ENCODE results near the gene JMJD8. TPM values are rescaled to one million over a fixed set of nuclear protein-coding genes. Genes with fewer than 3 reads are reported as not detected.

Gene JMJD8
- total and polyA plus RNA-seq, 9 of the 15 experiments (the other 6 are each of a cell fraction or from before 2014, with no cell fraction given) = 1.2 to 50.6 (median 29.3) TPM

- no peak for TF ChIP-seq MITF (IDR thresholded peaks at IDR 0.05)
- TF ChIP-seq E2F4 (CRISPR knock-in tag; IDR thresholded peaks at IDR 0.05; ENCODE audit: low read depth) = 0 out of 2 replicates have a peak, but pooled peaks have one; percentile 25
- no peak for TF ChIP-seq DACH1 (IDR thresholded peaks at IDR 0.05; ENCODE audit: partially characterized antibody)
- TF ChIP-seq ZNF134 (CRISPR knock-in tag; conservative IDR thresholded peaks at IDR 0.05) = no peak
- TF ChIP-seq SMAD1 (IDR thresholded peaks at IDR 0.05; ENCODE audit: low read depth, low read length, partially characterized antibody) = no peak
- no peak for TF ChIP-seq JUNB (CRISPR knock-in tag; conservative IDR thresholded peaks at IDR 0.05)
- TF ChIP-seq BRF1 (IDR thresholded peaks at IDR 0.05; ENCODE audit: borderline replicate concordance, extremely low read depth, insufficient read length) = no peak
- no peak for TF ChIP-seq SMAD3 (CRISPR knock-in tag; conservative IDR thresholded peaks at IDR 0.05)
- no peak for TF ChIP-seq PTBP1 (IDR thresholded peaks at IDR 0.05; ENCODE audit: low read depth, low read length)
- no peak for TF ChIP-seq ZNF696 (CRISPR knock-in tag; conservative IDR thresholded peaks at IDR 0.05)
- no peak for TF ChIP-seq RBM17 (IDR thresholded peaks at IDR 0.05; ENCODE audit: borderline replicate concordance, low read depth, low read length)
- TF ChIP-seq ZBTB43 (CRISPR knock-in tag; IDR thresholded peaks at IDR 0.05) = no peak
- no peak for TF ChIP-seq ZNF3 (CRISPR knock-in tag; IDR thresholded peaks at IDR 0.05)
- no peak for TF ChIP-seq GTF2B (IDR thresholded peaks at IDR 0.05; ENCODE audit: extremely low read depth, insufficient read length)
- no peak for TF ChIP-seq THRB (CRISPR knock-in tag; conservative IDR thresholded peaks at IDR 0.05)
Measured at GRCh38 chr16:678858-679813, 5.0 kb downstream of the JMJD8 start (continued).

Data from K562 (cell line).